Measurements from ENCODE around the gene SNX21.
A peak's percentile ranks its signal among the peaks of the same experiment; 100 is the strongest.

The SNX21 gene

GRCh38 chr20:45801851-45802250 is 31.7 kb upstream of the SNX21 start:
- Histone ChIP-seq H3K18ac (ENCODE audit: low read length) (no peak overlapping the region), H3K23ac (ENCODE audit: low read depth, low read length, poor library complexity) (no peak overlapping the region), H3K9me3 (replicated peaks in 1 of 2; ENCODE audit: control insufficient read depth in 2 of 2, insufficient read depth in 1 of 2, low read depth in 1 of 2, low read length in 2 of 2) (no peaks in the 10 kb centered on the region), H3K4me3 (ENCODE audit: low read length in 2 of 2) (no peak overlapping the region), H3K79me1 (ENCODE audit: low read depth, low read length) (no peaks in the 10 kb centered on the region), H4K91ac (ENCODE audit: low read depth, low read length, poor library complexity) (no peak overlapping the region), H2BK15ac (ENCODE audit: low read length) (no peak overlapping the region), H2AK5ac (ENCODE audit: low read depth, low read length) (no peak overlapping the region), H3K36me3 (replicated peaks in 1 of 2; ENCODE audit: control insufficient read depth in 2 of 2, insufficient read depth in 2 of 2, low read length in 2 of 2) (peaks cover 32 to 71% of the 10 kb centered on the region in 2 donors), H4K8ac (ENCODE audit: low read depth, low read length) (no peak overlapping the region), H3K9ac (ENCODE audit: low read depth, low read length, poor library complexity) (no peak overlapping the region), H3K27me3 (ENCODE audit: control insufficient read depth in 3 of 3, insufficient read depth in 3 of 3, low read depth in 1 of 3, low read length in 3 of 3) (no peaks in the 10 kb centered on the region), H2AFZ (ENCODE audit: low read length) (no peak overlapping the region), H2BK5ac (ENCODE audit: low read length) (no peak overlapping the region), H2BK120ac (ENCODE audit: low read depth, low read length) (no peak overlapping the region), H3K27ac (replicated peaks; ENCODE audit: low read length) (no peak overlapping the region), H3K4me2 (ENCODE audit: insufficient read depth, low read length, poor library complexity, severe bottlenecking) (no peak overlapping the region), H3K4me1 (ENCODE audit: control insufficient read depth in 2 of 2, insufficient read depth in 1 of 2, low read depth in 1 of 2, low read length in 2 of 2) (no peaks in the 10 kb centered on the region), H3K4ac (ENCODE audit: low read length) (no peak overlapping the region), H2BK12ac (ENCODE audit: low read length) (no peak overlapping the region), H3K14ac (ENCODE audit: low read length) (no peak overlapping the region)
- no peak for DNase-seq (ENCODE audit: low spot score)
- no CpG with 5 or more reads among the region's 7 CpGs for WGBS, 2 donors (ENCODE audit: extremely low coverage in 2 of 2, insufficient read length in 2 of 2, insufficient replicate concordance in 1 of 2)

- no peak overlapping the region for H3K4ac ChIP-seq (ENCODE audit: low read length)
- no peak overlapping the region for H3K4me3 ChIP-seq (ENCODE audit: low read length in 2 of 2)
- H3K23ac ChIP-seq (ENCODE audit: low read depth, low read length, poor library complexity): no peak overlapping the region
- no peak overlapping the region for H2AFZ ChIP-seq (ENCODE audit: low read length)
- no peak overlapping the region for H2BK12ac ChIP-seq (ENCODE audit: low read length)
- H3K9ac ChIP-seq (ENCODE audit: low read depth, low read length, poor library complexity): no peak overlapping the region
- H3K18ac ChIP-seq (ENCODE audit: low read length): no peak overlapping the region
- no peak overlapping the region for H3K27ac ChIP-seq (replicated peaks; ENCODE audit: low read length)
- H3K4me1 ChIP-seq (ENCODE audit: control insufficient read depth in 2 of 2, insufficient read depth in 1 of 2, low read depth in 1 of 2, low read length in 2 of 2): peaks cover 5 to 6% of the 10 kb centered on the region in 2 donors
- H3K79me1 ChIP-seq (ENCODE audit: low read depth, low read length): peaks cover 6% of the 10 kb centered on the region
- no CpG with 5 or more reads among the region's 8 CpGs for WGBS, 2 donors (ENCODE audit: extremely low coverage in 2 of 2, insufficient read length in 2 of 2, insufficient replicate concordance in 1 of 2)
- no peak overlapping the region for H2BK15ac ChIP-seq (ENCODE audit: low read length)
- H4K91ac ChIP-seq (ENCODE audit: low read depth, low read length, poor library complexity): no peak overlapping the region
- H3K4me2 ChIP-seq (ENCODE audit: insufficient read depth, low read length, poor library complexity, severe bottlenecking): no peak overlapping the region
- no peak overlapping the region for H2AK5ac ChIP-seq (ENCODE audit: low read depth, low read length)
- H3K27me3 ChIP-seq (ENCODE audit: control insufficient read depth in 3 of 3, insufficient read depth in 3 of 3, low read depth in 1 of 3, low read length in 3 of 3): no peaks in the 10 kb centered on the region
- H3K36me3 ChIP-seq (replicated peaks in 1 of 2; ENCODE audit: control insufficient read depth in 2 of 2, insufficient read depth in 2 of 2, low read length in 2 of 2): peaks cover 42 to 84% of the 10 kb centered on the region in 2 donors
- no peak overlapping the region for H3K14ac ChIP-seq (ENCODE audit: low read length)
- H3K9me3 ChIP-seq (replicated peaks in 1 of 2; ENCODE audit: control insufficient read depth in 2 of 2, insufficient read depth in 1 of 2, low read depth in 1 of 2, low read length in 2 of 2): peaks cover 0 to 10% of the 10 kb centered on the region in 2 donors
- DNase-seq (ENCODE audit: low spot score): no peak
- H2BK120ac ChIP-seq (ENCODE audit: low read depth, low read length): no peak overlapping the region
- H4K8ac ChIP-seq (ENCODE audit: low read depth, low read length): no peak overlapping the region
- H2BK5ac ChIP-seq (ENCODE audit: low read length): no peak overlapping the region
Observed at GRCh38 chr20:45810191-45810970, 23.2 kb upstream of the SNX21 start.

GRCh38 chr20:45812157-45813005 is 21.2 kb upstream of the SNX21 start, which contains the start of gene UBE2C:
Gene UBE2C (plus strand): TSS chr20:45812644. CDS start chr20:45812696, 52 bp downstream.
- Histone ChIP-seq H3K4ac (ENCODE audit: low read length) (no peak within 1 kb of the TSS), H3K27ac (replicated peaks; ENCODE audit: low read length) (peak within 1 kb of the TSS; percentile 28), H2BK12ac (ENCODE audit: low read length) (no peak within 1 kb of the TSS), H3K9ac (ENCODE audit: low read depth, low read length, poor library complexity) (peak within 1 kb of the TSS; percentile 94), H3K9me3 (replicated peaks in 1 of 2; ENCODE audit: control insufficient read depth in 2 of 2, insufficient read depth in 1 of 2, low read depth in 1 of 2, low read length in 2 of 2) (peaks cover 0 to 10% of the 10 kb centered on the region in 2 donors), H2BK15ac (ENCODE audit: low read length) (no peak within 1 kb of the TSS), H3K79me1 (ENCODE audit: low read depth, low read length) (peaks cover 6% of the 10 kb centered on the region), H2BK5ac (ENCODE audit: low read length) (peak within 1 kb of the TSS; percentile 68), H3K27me3 (ENCODE audit: control insufficient read depth in 3 of 3, insufficient read depth in 3 of 3, low read depth in 1 of 3, low read length in 3 of 3) (no peaks in the 10 kb centered on the region), H3K4me3 (ENCODE audit: low read length in 2 of 2) (peak within 1 kb of the TSS; percentile 87 to 93), H4K8ac (ENCODE audit: low read depth, low read length) (no peak within 1 kb of the TSS), H3K36me3 (replicated peaks in 1 of 2; ENCODE audit: control insufficient read depth in 2 of 2, insufficient read depth in 2 of 2, low read length in 2 of 2) (peaks cover 51 to 88% of the 10 kb centered on the region in 2 donors), H2AK5ac (ENCODE audit: low read depth, low read length) (peak within 1 kb of the TSS; percentile 11), H3K23ac (ENCODE audit: low read depth, low read length, poor library complexity) (no peak within 1 kb of the TSS), H3K18ac (ENCODE audit: low read length) (peak within 1 kb of the TSS; percentile 91), H2AFZ (ENCODE audit: low read length) (peak within 1 kb of the TSS; percentile 80), H3K14ac (ENCODE audit: low read length) (no peak within 1 kb of the TSS), H3K4me1 (ENCODE audit: control insufficient read depth in 2 of 2, insufficient read depth in 1 of 2, low read depth in 1 of 2, low read length in 2 of 2) (peaks cover 5 to 6% of the 10 kb centered on the region in 2 donors), H4K91ac (ENCODE audit: low read depth, low read length, poor library complexity) (no peak within 1 kb of the TSS), H3K4me2 (ENCODE audit: insufficient read depth, low read length, poor library complexity, severe bottlenecking) (peak within 1 kb of the TSS; percentile 88), H2BK120ac (ENCODE audit: low read depth, low read length) (no peak within 1 kb of the TSS)
- DNase-seq (ENCODE audit: low spot score): peak; percentile 97
- no CpG with 5 or more reads among the region's 65 CpGs for WGBS, 2 donors (ENCODE audit: extremely low coverage in 2 of 2, insufficient read length in 2 of 2, insufficient replicate concordance in 1 of 2)

GRCh38 chr20:45813006-45813340 is 20.6 kb upstream of the SNX21 start:
- Histone ChIP-seq H2BK5ac (ENCODE audit: low read length) (peak overlapping the region; percentile 68), H2BK15ac (ENCODE audit: low read length) (no peak overlapping the region), H3K4me2 (ENCODE audit: insufficient read depth, low read length, poor library complexity, severe bottlenecking) (peak overlapping the region; percentile 88), H3K79me1 (ENCODE audit: low read depth, low read length) (peaks cover 6% of the 10 kb centered on the region), H3K36me3 (replicated peaks in 1 of 2; ENCODE audit: control insufficient read depth in 2 of 2, insufficient read depth in 2 of 2, low read length in 2 of 2) (peaks cover 51 to 85% of the 10 kb centered on the region in 2 donors), H2AFZ (ENCODE audit: low read length) (peak overlapping the region; percentile 78), H4K91ac (ENCODE audit: low read depth, low read length, poor library complexity) (no peak overlapping the region), H3K4me1 (ENCODE audit: control insufficient read depth in 2 of 2, insufficient read depth in 1 of 2, low read depth in 1 of 2, low read length in 2 of 2) (peaks cover 5 to 6% of the 10 kb centered on the region in 2 donors), H3K4ac (ENCODE audit: low read length) (no peak overlapping the region), H2BK12ac (ENCODE audit: low read length) (no peak overlapping the region), H3K9me3 (replicated peaks in 1 of 2; ENCODE audit: control insufficient read depth in 2 of 2, insufficient read depth in 1 of 2, low read depth in 1 of 2, low read length in 2 of 2) (peaks cover 0 to 10% of the 10 kb centered on the region in 2 donors), H3K23ac (ENCODE audit: low read depth, low read length, poor library complexity) (no peak overlapping the region), H3K4me3 (ENCODE audit: low read length in 2 of 2) (peak overlapping the region; percentile 87 to 93), H2BK120ac (ENCODE audit: low read depth, low read length) (no peak overlapping the region), H4K8ac (ENCODE audit: low read depth, low read length) (no peak overlapping the region), H3K27me3 (ENCODE audit: control insufficient read depth in 3 of 3, insufficient read depth in 3 of 3, low read depth in 1 of 3, low read length in 3 of 3) (no peaks in the 10 kb centered on the region), H3K27ac (replicated peaks; ENCODE audit: low read length) (no peak overlapping the region), H2AK5ac (ENCODE audit: low read depth, low read length) (peak overlapping the region; percentile 11), H3K18ac (ENCODE audit: low read length) (peak overlapping the region; percentile 91), H3K9ac (ENCODE audit: low read depth, low read length, poor library complexity) (peak overlapping the region; percentile 94), H3K14ac (ENCODE audit: low read length) (no peak overlapping the region)
- no peak for DNase-seq (ENCODE audit: low spot score)
- no CpG with 5 or more reads among the region's 11 CpGs for whole genome bisulfite sequencing, 2 donors (ENCODE audit: extremely low coverage in 2 of 2, insufficient read length in 2 of 2, insufficient replicate concordance in 1 of 2)

All from neuronal stem cell (in vitro differentiated cells).